Peyer's patch (tissue), 4 donors: ENCODE data around the gene OPN4. TPM values are rescaled to one million over a fixed set of nuclear protein-coding genes. Genes with fewer than 3 reads are reported as not detected.

Experiments used
- DNase-seq, 3 donors: peaks; one replicate each; pipeline ENCODE4 v3.0.0-alpha.2; 2017 to 2019
- H3K27ac ChIP-seq, 4 donors: fragments of 200-600 bp; sonication (generic); one replicate each; pipeline ENCODE4 v1.5.1; 2016 to 2019
- H3K27me3 ChIP-seq, 2 donors: fragments of 200-600 bp; sonication (generic); one replicate each; pipeline ENCODE4 v1.5.1; 2019
- H3K36me3 ChIP-seq, 3 donors: fragments of 200-600 bp; sonication (generic); one replicate each; pipeline ENCODE4 v1.5.1; 2016 to 2019
- H3K4me1 ChIP-seq, 4 donors: fragments of 200-600 bp; sonication (generic); one replicate each; pipeline ENCODE4 v1.5.1; 2016 to 2019
- H3K4me3 ChIP-seq, 4 donors: fragments of 200-600 bp; sonication (generic); 1 replicate in 3 of 4; 2 replicates in 1 of 4; pipeline ENCODE4 v1.5.1; 2016 to 2019; ENCODE audit warnings: mild to moderate bottlenecking in 1 of 4
- H3K9me3 ChIP-seq, 4 donors: fragments of 200-600 bp; sonication (generic); one replicate each; pipeline ENCODE4 v1.5.1; 2016 to 2019; ENCODE audit warnings: mild to moderate bottlenecking in 1 of 4
- POLR2A ChIP-seq, 2 donors: fragments of 450-650 bp; IDR thresholded peaks; one replicate each; pipeline ENCODE4 v1.5.1; 2017; ENCODE audit warnings: antibody characterized with exemption in 2 of 2, mild to moderate bottlenecking in 2 of 2, moderate library complexity in 2 of 2
- total RNA-seq, 4 donors: library from RNA; depleted of rRNA; stranded (reverse); fragments of >200 nt; gene quantifications; one replicate each; pipeline ENCODE4 v1.1.0, GENCODE V29; 2016
- TF ChIP-seq, protein P1 (sequence below), 6 experiments: fragments of 450-650 bp in 4 of 6; fragments of 200-600 bp in 2 of 6; sonication (generic) in 1 of 6; IDR thresholded peaks; one replicate each; pipeline ENCODE4 v1.5.1; 2017 to 2019; ENCODE audit warnings: antibody characterized with exemption in 6 of 6, mild to moderate bottlenecking in 3 of 6, moderate library complexity in 1 of 6

Gene OPN4
- total RNA-seq, 4 donors from 2014 or later = not detected

- no peaks in the 10 kb centered on the region for H3K9me3 ChIP-seq
- H3K27ac ChIP-seq = no peak overlapping the region
- DNase-seq = no peak
- H3K4me1 ChIP-seq = peaks cover 0 to 2% (median 0%) of the 10 kb centered on the region in 4 donors
- H3K27me3 ChIP-seq = no peaks in the 10 kb centered on the region
- H3K36me3 ChIP-seq = no peaks in the 10 kb centered on the region
- no peak overlapping the region for H3K4me3 ChIP-seq
- no peak for TF ChIP-seq POLR2A (IDR thresholded peaks at IDR 0.05)
- TF ChIP-seq, protein P1, sequence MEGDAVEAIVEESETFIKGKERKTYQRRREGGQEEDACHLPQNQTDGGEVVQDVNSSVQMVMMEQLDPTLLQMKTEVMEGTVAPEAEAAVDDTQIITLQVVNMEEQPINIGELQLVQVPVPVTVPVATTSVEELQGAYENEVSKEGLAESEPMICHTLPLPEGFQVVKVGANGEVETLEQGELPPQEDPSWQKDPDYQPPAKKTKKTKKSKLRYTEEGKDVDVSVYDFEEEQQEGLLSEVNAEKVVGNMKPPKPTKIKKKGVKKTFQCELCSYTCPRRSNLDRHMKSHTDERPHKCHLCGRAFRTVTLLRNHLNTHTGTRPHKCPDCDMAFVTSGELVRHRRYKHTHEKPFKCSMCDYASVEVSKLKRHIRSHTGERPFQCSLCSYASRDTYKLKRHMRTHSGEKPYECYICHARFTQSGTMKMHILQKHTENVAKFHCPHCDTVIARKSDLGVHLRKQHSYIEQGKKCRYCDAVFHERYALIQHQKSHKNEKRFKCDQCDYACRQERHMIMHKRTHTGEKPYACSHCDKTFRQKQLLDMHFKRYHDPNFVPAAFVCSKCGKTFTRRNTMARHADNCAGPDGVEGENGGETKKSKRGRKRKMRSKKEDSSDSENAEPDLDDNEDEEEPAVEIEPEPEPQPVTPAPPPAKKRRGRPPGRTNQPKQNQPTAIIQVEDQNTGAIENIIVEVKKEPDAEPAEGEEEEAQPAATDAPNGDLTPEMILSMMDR (IDR thresholded peaks at IDR 0.05) = no peak
These were observed 61.5 kb downstream of the OPN4 start for GRCh38 chr10:86715836-86716235.

Other genes starting within 250 kb of the OPN4 start
- 10 to 100 TPM; 32.4 to 49.5 (median 45.1) TPM for gene WAPL, start 132.8 kb upstream of the OPN4 start, total RNA-seq
- 1 to 10 TPM; 1.3 to 9.1 (median 2.3) TPM for gene LDB3, start 14.0 kb downstream of the OPN4 start, total RNA-seq
- 10 to 100 TPM; 17.1 to 40.1 (median 24.9) TPM for gene BMPR1A, start 102.1 kb downstream of the OPN4 start, total RNA-seq